Activated T-cell treated with anti-CD3 and anti-CD28 coated beads for 4 hours (primary cell): ENCODE measurements around the gene STAT6.

Source experiments
- DNase-seq: peaks from one replicate; pipeline ENCODE4 v3.0.0-alpha.2; 2020

STAT6 gene

DNA sequence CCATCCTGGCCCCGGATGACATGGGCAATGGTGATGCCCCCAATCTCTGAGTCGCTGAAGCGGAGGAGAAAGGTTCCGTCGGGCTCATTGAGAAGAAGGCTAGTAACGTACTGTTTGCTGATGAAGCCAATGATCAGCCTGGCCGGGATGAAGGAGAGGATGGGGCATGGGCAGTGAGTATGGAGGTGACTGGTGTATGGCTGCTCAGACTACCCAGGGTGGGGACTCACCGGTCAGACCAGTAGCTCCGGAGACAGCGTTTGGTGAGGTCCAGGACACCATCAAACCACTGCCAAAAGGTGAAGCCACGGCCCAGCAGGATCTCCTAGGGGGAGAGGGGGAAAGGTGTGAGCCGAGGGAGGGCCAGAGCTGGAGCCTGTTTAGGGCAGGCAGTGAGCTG is 11.4 kb downstream of the STAT6 start:
- no peak for DNase-seq

DNA sequence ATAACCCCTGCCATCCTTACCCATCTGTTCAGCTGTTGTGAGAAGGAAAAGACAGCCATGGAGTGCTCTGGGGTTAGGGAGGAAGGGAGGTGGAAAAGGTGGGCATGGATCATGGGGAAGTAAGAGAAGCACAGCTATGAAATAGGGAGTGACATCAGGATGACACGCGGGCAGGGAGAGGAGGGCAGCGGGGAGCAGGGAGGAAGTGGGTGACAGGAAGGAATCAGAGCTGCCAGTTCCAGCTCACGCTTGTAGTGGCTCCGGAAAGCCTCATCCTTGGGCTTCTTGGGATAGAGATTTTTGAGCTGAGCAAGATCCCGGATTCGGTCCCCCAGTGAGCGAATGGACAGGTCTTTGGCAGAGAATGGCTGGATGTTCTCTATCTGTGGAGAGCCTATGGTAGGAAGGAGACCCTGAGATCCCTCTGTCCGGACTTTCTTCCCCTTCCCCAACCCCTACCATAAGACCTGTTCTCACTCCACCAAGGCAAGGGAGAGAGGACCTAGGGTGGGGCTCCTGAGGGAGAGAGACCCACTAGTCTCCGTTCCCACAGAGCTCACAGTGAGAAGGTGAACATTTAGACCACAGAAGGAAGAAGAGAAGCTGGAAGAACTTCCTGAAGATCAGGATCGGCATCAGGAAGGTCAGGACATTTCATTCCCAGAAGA is 12.0 kb downstream of the STAT6 start:
- no peak for DNase-seq

DNA sequence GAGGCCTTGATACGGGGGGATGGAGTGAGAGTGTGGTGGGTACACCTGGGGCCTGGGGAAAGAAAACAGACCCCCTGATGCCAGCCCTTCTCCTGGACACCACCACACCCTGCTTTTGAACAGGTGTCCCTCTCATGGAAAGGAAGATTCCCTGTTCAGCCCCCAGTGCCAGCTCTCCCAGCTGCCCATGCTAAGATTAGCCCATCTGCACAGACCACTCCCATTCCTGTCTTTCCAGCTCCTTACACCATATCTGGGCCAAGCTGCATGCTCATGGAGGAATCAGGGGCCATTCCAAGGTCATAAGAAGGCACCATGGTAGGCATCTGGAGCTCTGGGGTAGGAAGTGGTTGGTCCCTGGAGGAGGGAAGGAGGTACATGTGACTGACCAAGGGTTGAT is 12.6 kb downstream of the STAT6 start:
- no peak for DNase-seq

GRCh38 chr12:57097554-57097835 is 13.7 kb downstream of the STAT6 start:
- DNase-seq: no peak

DNA sequence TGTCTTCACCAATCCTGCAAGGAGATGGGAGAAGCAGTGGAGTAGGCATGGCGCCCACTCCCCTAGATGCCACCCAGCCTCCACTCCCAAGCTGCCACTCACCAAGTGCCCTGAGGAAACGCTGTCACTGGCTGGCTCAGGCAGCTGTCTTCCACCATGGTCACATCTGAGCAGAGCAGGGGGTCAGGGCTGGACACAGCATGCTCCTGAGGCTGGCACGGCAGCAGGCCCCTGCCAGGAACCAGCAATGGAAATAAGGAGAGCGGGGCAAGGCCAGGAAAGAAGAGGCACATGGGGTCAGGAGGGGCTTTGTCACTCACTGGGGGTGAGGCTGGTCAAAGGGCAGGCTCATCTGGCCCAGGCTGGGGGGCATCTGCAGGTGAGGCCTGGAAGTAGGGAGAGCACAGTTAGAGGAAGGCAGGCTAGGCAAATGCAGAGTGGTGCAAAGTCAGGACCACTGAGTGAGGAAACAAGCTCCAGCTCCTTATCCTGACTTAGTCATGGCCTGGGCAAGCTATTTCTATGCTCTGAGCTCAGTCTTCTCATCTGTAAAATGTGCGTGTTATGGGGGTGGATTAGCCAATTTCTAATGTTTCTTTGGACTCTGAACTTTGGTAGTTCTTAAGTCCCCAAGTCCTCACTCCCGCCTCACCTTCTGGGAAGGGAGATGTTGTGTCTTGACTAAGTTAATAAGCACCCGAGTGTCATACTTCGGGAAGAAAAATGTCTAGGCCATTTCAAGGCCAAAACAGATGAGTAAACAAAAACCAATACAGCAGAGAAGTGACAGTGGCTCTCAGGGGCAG is 14.2 kb downstream of the STAT6 start:
- no peak for DNase-seq

GRCh38 chr12:57096099-57096572 is 15.0 kb downstream of the STAT6 start:
- DNase-seq: no peak

- DNase-seq: no peak
Observed at GRCh38 chr12:57095440-57095839, 15.7 kb downstream of the STAT6 start.

GRCh38 chr12:57094208-57095160 is 16.7 kb downstream of the STAT6 start:
- DNase-seq: no peak

- DNase-seq: peak; percentile 83
Observed at GRCh38 chr12:57093415-57094207, 17.6 kb downstream of the STAT6 start.

DNA sequence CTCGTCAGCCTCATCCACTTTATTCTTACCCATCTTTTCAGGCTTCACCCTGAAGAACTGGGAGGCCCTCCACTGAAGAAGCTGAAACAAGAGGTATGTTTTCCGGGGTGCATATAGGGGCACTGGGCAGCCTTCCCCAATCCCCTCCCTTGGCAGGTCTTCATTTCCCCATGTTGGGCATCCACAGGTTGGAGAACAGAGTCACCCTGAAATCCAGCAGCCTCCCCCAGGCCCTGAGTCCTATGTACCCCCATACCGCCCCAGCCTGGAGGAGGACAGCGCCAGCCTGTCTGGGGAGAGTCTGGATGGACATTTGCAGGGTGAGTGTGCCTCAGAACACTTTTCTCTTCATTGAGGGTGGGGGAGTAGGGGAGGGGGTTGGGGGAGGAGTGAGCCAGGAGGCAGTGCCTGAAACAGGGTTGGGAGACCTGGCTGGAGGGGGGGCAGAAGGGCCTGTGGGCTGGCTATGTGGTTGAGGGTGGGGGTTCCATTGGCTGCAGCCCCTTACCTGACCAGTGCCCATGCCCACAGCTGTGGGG is 18.2 kb downstream of the STAT6 start:
- no peak for DNase-seq

DNA sequence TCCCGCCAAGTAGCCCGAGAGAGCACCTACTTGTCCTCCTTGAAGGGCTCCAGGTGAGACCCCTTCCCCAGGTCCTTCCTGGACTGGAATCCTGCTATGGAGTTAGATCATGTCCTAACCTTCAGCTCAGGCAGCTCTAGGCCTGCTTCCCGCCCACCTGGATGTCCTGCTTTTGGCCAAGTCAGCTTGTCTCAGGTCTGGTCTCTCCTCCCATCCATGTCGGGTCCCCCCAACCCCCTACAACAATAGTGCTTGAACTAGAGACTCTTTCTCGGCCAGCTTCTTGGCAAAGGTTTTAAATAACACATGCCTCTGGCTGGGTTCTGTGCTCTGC is 18.7 kb downstream of the STAT6 start:
- DNase-seq: no peak

GRCh38 chr12:57091638-57092528 is 19.3 kb downstream of the STAT6 start:
- DNase-seq: no peak

- no peak for DNase-seq
Observed at GRCh38 chr12:57090924-57091637, 20.1 kb downstream of the STAT6 start.

DNA sequence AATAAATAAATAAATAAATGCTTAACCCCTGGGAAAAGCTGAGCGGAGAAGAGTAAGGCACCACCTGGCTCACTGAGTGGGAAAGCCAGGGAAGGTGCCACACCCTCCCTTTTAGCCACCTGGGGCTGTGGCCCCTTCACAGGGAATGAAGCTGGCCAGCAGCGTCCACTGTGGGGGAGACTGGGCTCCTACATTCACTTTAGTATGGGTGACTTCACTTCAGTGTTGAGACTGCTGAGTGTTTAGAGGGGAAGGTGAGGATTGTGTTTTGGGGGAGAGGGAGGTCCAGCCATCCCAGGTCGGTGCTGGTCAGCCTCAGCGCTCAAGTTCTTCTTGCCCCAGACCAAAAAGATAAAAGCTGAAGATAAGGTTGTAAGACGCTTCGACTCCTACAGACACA is 20.7 kb downstream of the STAT6 start:
- no peak for DNase-seq

DNA sequence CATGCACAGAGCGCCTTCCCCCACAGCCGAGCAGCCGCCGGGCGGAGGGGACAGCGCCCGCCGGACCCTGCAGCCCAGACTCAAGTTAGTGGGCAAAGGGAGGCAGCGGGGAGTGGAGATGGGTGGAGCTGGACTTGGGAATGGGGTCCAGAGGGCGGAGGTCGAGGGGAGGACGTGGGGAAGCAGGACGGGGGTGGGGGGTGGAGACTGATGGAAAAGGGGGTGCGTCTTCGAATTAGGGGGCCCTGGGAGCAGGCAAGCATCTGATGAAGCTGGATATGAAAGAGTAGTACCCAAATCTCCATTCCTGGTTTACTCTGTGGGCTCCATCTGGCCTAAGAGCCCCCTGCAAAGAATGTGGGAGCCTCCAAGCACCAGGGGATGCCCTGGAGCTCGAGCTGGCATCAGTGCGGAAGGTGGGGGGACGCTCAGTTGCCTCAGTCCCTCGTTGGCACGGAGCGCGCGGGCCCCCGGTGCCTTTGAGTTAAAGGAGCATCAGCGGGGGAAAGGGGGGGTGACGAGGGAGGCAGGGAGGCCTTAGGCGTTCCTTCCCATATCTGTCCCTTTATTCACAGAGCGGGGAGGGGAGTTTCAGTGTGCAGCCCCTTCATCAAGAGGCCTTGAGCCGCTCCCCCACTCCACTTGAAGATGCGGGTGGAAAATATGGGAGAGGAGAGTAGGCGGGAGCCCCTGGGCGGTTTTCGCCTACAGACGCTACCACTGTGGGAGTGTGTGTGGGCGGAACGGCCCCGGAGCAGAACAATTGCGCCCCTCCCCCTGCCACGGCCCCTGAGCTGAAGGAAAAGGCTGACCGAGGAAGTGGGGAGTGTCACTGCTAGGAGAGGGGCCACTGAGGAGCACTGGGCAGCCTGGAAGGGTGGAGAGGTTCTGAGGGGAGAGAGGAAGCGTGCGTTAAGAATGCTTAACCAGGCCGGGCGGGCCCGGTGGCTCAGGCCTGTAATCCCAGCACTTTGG is 21.6 kb downstream of the STAT6 start:
- DNase-seq: peak; percentile 59

- DNase-seq: peak; percentile 82
Observed at GRCh38 chr12:57088354-57089270, 22.6 kb downstream of the STAT6 start, which contains the start of gene NAB2. Gene NAB2 (plus strand): TSS chr12:57089114. CDS start chr12:57089272, 158 bp downstream.

- DNase-seq: peak; percentile 86
Observed at GRCh38 chr12:57087691-57088353, 23.3 kb downstream of the STAT6 start.
